Measurements from ENCODE around the gene SPATA13.
"Not testable (repeated sequence)": the region's sequence is repeated elsewhere in the genome, so short reads cannot be mapped to it uniquely, and the experiment has no call there.

SPATA13 gene

DNA sequence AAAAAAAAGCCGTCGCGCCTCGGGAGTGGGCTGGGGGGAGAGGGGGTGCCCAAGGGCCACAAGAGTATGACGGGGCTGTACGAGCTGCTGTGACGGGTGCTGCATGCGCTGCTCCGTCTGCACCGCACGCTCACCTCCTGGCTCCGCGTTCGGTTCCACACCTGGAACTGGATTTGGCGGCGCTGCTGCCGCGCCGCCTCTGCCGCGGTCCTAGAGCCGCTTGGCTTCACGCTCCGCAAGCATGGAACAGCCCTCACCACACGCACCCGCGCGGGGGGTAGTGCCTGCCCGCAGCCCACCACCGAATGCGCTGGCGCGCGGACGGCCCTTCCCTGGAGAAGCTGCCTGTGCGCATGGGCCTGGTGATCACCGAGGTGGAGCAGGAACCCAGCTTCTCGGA, 167.6 kb downstream of the SPATA13 start:
- DNase-seq: no peak

DNA sequence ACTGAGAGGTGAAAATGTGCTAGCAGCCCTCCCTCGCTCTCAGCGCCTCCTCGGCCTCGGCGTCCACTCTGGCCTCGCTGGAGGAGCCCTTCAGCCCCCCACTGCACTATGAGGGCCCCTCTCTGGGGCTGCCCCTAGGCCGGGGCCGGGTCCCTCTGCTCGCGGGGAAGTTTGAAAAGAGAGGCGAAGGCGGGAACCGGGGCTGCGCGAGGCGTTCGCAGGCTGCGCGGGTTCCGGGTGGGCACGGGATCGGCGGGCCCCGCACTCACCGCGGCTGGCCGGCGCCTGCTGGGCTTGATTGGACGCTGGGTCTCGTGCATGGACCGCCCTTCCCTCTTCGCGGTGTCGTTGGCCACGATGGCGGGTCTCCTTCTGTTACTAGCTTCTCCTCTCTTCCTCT, 178.2 kb downstream of the SPATA13 start:
- no peak for DNase-seq

DNA sequence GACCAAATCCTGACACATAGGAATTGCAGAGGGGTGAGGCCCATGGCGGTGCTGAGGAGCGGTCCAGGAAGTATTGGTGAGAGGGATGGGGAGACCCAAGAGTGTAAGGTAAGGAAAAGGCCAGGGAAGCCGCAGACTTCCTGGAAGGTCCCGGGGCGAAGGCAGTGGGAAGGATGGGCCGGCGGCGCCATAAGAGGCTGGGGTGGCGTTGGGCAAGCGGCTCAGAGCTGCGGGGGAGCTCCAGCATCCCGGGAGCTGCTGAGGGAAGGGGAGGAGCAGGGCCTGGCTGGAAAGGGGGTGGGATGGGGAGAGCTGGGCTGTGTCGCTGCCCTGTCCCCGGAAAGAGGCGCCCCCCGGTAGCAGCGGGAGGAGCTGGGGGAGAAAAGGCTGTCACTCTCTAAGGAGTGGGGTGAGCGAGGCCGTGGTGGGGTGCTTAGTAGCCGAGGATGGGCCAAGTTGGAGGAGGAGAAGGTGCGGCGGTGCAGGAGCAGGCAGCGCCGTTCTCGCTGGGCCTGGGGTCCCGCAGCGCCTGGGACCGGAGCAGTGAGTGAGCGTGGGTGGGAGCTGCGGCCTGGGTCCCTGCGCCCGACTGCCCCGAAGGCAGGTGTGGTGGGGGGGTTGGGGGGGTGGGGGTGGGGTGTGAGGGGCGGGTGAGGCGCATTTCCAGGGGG, 179.6 kb downstream of the SPATA13 start:
- no peak for DNase-seq

DNA sequence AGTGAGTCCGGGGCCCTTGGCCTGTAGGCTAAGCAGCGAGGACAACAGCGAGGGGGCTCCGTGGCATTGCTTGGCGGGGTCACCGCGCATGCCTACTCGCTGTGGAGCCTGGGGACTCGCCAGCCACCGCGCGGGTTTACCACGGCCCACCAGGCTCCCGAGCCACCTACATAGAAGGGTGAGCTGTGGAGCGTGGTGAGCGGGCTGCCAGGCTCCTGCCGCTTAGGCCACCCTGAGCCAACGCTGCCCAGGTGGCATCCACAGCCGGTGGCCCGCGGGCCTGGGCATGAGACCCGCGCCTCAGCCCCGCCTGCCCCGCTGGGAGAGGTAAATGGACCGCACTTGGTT, 180.1 kb downstream of the SPATA13 start:
- no peak for DNase-seq

DNA sequence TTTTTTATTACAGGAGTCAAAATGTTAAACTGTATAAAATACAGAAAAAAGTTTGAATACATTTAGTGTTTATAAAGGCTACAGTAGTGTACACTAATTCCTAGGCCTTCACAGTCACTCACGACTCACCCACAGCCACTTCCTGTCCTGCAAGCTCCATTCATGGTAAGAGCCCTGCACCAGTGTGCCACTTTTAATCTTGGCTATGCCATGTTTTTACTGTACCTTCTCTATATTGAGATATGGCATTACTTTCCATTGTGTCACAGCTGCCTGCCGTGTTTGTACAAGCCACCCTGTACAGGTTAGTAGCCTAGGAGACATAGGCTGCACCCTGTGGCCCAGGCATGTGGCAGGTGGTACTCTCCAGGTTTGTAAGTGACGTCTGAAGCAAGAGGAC, 180.9 kb downstream of the SPATA13 start:
- DNase-seq: no peak

DNA sequence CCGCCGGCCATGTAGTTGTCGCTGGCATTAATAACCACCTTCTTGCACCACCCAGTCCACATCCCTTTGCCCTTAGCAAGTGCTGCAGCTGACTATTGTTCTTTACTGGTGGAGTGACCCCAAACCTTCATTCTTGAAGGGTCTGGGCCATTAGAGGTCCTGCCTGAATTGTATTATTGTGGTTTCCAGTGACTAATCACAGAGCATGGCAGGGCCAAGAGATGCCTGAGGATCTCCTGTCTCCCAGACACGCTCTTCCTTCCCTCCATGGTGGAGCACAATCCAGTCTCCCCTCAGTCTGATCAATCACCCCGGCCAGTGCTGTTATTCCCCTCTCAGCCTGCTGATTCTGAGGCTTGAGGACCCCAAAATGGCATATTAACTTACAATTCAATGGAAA, 187.9 kb downstream of the SPATA13 start:
- DNase-seq: no peak

DNA sequence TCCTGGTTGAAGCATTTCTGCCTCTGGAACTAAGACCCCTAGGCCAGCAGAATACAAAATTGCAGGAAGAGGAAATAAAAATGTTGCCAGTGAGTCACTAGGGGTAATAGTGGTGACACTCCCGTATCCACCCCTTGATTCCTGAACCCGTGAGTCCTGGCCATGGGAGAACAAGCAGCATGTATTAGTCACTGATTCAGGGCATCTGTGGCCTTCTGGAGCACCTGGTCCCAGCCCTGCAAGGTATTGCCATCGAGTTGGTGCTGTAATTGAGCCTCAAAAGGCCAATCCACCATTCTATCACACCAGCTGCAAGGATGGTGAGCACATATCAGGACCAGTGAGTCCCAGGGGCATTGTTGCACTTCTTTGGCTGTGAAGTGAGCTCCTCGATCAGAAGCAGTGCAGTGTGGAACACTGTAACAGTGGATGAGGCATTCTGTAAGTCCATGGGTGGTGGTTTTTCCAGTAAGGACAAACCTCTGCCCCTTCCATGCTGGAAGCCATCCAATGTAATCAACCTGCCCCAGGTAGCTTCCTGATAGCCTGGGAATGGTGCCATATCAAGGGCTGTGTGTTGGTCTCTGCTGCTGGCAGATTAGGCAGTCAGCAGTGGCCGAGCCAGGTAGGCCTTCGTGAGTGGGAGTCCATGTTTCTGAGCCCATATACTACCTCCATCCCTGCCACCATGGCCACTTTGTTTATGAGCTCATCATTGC, 188.4 kb downstream of the SPATA13 start:
- no peak for DNase-seq

DNA sequence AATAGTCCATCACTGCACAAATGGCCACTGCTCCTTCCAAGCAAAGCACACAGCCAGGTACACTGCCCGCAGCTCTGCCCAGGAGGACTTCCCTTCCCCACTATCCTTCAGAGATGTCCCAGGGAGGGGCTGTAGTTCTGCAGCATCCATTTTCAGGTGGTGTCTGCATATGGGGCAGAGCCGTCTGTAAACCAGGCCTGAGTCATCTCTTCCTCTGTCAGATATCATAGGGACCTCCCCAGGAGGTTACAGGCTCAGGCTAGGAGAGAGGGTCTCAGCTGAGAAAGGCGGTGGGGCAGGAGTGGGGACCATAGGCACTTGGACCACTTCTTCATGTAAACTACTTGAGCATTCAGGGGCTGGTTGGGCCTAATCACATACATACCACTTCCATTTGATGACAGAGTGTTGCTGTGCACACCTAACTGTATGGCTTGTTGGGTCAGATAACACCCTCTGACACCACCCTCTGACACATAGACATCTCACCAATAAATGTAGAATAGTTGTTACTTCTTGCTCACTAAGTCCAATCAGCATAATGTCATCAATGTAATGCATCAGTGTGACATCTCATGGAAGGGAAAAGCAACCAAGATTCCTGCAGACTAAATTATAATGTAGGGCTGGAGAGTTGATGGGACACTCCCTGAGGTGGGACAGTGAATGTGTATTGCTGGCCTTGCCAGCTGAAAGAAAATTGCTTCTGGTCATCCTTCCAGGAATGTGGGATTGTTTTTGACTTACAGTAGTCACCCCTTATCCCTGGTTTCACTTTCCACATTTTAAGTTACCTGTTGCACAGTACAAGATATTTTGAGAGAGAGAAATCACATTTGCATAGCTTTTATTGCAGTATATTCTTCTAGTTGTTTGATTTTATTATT, 189.5 kb downstream of the SPATA13 start:
- not testable (repeated sequence) for DNase-seq

DNA sequence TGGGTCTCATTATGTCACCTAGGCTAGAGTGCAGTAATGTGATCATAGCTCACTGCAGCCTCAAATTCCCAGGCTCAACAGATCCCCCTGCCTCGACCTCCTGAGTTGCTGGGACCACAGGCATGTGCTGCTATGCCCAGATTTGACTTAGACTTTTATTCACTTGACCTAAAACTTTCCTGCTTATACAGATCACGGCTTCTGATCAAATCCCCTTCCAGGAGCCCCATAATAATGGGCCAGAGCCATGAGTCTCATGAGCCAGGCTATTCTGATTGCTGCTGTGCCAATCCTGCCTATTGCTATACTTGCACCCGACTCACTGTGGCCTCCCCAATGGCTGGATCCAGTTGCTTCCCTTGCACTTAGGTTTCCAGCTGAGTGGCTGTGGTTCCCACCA, 190.9 kb downstream of the SPATA13 start:
- DNase-seq: no peak

DNA sequence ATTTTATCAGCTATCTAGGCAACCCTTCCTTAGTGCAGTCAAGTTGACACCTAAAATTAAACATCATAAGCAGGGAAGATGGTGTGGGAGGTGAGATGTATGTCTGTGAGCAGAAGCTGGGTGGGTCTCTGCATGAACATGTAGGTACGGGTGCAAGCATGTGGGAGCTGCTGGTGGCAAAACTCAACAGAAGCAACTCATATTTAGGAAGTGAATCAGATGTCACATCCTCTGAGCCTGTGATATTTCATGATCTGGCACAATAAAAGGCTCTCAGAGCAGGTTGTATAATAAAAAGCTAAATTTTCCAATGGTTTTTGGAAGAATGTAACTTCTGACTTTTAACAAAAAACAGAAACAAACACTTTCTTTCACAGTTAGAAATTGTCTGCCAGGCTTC, 193.2 kb downstream of the SPATA13 start:
- DNase-seq: no peak

DNA sequence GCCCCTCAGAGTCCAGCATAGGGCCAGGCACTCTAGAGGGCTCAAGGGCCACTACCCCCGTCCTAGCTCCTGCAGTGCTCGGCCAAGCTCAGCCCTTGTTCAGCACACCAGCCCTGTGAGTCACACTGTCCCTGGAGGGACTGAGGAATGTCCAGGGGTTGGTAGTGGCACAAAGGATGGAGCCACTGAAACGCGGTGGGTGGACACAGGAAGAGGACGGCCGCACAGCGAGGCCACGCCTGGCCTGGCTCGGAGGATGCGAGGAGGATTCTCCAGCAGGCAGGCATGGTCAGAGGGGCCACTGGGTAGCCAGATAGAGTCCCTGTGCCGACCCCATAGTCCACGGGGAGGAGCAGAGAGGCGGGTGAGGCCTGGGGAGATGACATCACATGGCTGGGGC, 194.6 kb downstream of the SPATA13 start:
- no peak for DNase-seq

DNA sequence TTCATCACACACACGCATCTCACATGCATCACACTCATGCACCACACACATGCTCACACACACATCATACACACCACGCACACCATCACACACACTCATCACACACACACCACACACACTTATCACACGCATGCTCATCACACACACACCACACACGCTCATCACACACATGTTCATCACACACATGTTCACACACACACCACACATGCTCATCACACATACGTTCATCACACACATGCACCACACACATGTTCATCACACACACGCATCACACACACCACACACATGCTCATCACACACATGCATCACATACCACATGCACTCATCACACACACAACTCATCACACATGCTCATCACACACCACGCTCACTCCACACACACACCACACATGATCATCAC, 195.8 kb downstream of the SPATA13 start:
- DNase-seq: no peak

Data from activated CD4-positive, CD25-positive, alpha-beta regulatory T cell (primary cell).